ENCODE results near the gene ABCA9. TPM values are rescaled to one million over a fixed set of nuclear protein-coding genes. Genes with fewer than 3 reads are reported as not detected.
"Not testable (repeated sequence)": the region's sequence is repeated elsewhere in the genome, so short reads cannot be mapped to it uniquely, and the experiment has no call there.

The ABCA9 gene
- total RNA-seq, 1 donor from 2014 or later: 0.14 TPM

GRCh38 chr17:68969101-68969500 lies 91.6 kb downstream of the ABCA9 start:
- H3K4me1 Mint-ChIP-seq (ENCODE audit: low read depth): peaks cover 4% of the 10 kb centered on the region
- no peak for TF ChIP-seq CTCF (IDR thresholded peaks at IDR 0.05; ENCODE audit: unreplicated experiment)
- DNase-seq (ENCODE audit: low spot score, unreplicated experiment): no peak
- H3K4me3 Mint-ChIP-seq (ENCODE audit: low read depth): no peak overlapping the region
- peaks cover 5% of the 10 kb centered on the region for H3K9me3 Mint-ChIP-seq (ENCODE audit: low read depth)
- H3K27me3 Mint-ChIP-seq: no peaks in the 10 kb centered on the region
- H3K27ac Mint-ChIP-seq: no peak overlapping the region
- no peaks in the 10 kb centered on the region for H3K36me3 Mint-ChIP-seq (ENCODE audit: insufficient read depth)

- Mint-ChIP-seq H3K9me3 (ENCODE audit: low read depth) (peaks cover 10% of the 10 kb centered on the region), H3K27me3 (no peaks in the 10 kb centered on the region), H3K27ac (no peak overlapping the region), H3K4me1 (ENCODE audit: low read depth) (no peaks in the 10 kb centered on the region), H3K4me3 (ENCODE audit: low read depth) (no peak overlapping the region), H3K36me3 (ENCODE audit: insufficient read depth) (no peaks in the 10 kb centered on the region)
- no peak for DNase-seq (ENCODE audit: low spot score, unreplicated experiment)
- no peak for TF ChIP-seq CTCF (IDR thresholded peaks at IDR 0.05; ENCODE audit: unreplicated experiment)
These were observed 96.8 kb downstream of the ABCA9 start for GRCh38 chr17:68963958-68964357.

GRCh38 chr17:68961214-68961882 lies 99.4 kb downstream of the ABCA9 start:
- TF ChIP-seq CTCF (IDR thresholded peaks at IDR 0.05; ENCODE audit: unreplicated experiment): no peak
- Mint-ChIP-seq H3K4me1 (ENCODE audit: low read depth) (no peaks in the 10 kb centered on the region), H3K4me3 (ENCODE audit: low read depth) (no peak overlapping the region), H3K27me3 (no peaks in the 10 kb centered on the region), H3K9me3 (ENCODE audit: low read depth) (peaks cover 6% of the 10 kb centered on the region), H3K27ac (no peak overlapping the region), H3K36me3 (ENCODE audit: insufficient read depth) (no peaks in the 10 kb centered on the region)
- DNase-seq (ENCODE audit: low spot score, unreplicated experiment): no peak

- H3K27me3 Mint-ChIP-seq; H3K9me3 Mint-ChIP-seq (ENCODE audit: low read depth); H3K4me1 Mint-ChIP-seq (ENCODE audit: low read depth); H3K36me3 Mint-ChIP-seq (ENCODE audit: insufficient read depth); H3K27ac Mint-ChIP-seq; DNase-seq (ENCODE audit: low spot score, unreplicated experiment); H3K4me3 Mint-ChIP-seq (ENCODE audit: low read depth): not testable (repeated sequence)
These were observed 101.6 kb downstream of the ABCA9 start for GRCh38 chr17:68959117-68959516.

- no peaks in the 10 kb centered on the region for H3K27me3 Mint-ChIP-seq
- no peak for TF ChIP-seq CTCF (IDR thresholded peaks at IDR 0.05; ENCODE audit: unreplicated experiment)
- no peak for DNase-seq (ENCODE audit: low spot score, unreplicated experiment)
- H3K4me3 Mint-ChIP-seq (ENCODE audit: low read depth): no peak overlapping the region
- no peak overlapping the region for H3K27ac Mint-ChIP-seq
- peaks cover 1% of the 10 kb centered on the region for H3K4me1 Mint-ChIP-seq (ENCODE audit: low read depth)
- H3K36me3 Mint-ChIP-seq (ENCODE audit: insufficient read depth): no peaks in the 10 kb centered on the region
- H3K9me3 Mint-ChIP-seq (ENCODE audit: low read depth): peaks cover 5% of the 10 kb centered on the region
These were observed 102.8 kb downstream of the ABCA9 start for GRCh38 chr17:68957944-68958343.

GRCh38 chr17:68955181-68955841 lies 105.4 kb downstream of the ABCA9 start, which contains the start of gene ABCA8:
TSS of gene ABCA8 (minus strand) at chr17:68955392. CDS start at chr17:68942034, 13,358 bp downstream.
- H3K4me3 Mint-ChIP-seq (ENCODE audit: low read depth): no peak within 1 kb of the TSS
- peaks cover 5% of the 10 kb centered on the region for H3K9me3 Mint-ChIP-seq (ENCODE audit: low read depth)
- peaks cover 1% of the 10 kb centered on the region for H3K4me1 Mint-ChIP-seq (ENCODE audit: low read depth)
- no peak for DNase-seq (ENCODE audit: low spot score, unreplicated experiment)
- TF ChIP-seq CTCF (IDR thresholded peaks at IDR 0.05; ENCODE audit: unreplicated experiment): no peak
- no peaks in the 10 kb centered on the region for H3K27me3 Mint-ChIP-seq
- no peaks in the 10 kb centered on the region for H3K36me3 Mint-ChIP-seq (ENCODE audit: insufficient read depth)
- no peak within 1 kb of the TSS for H3K27ac Mint-ChIP-seq
